Measurements from ENCODE around the gene SLC6A13.

SLC6A13 gene

DNA sequence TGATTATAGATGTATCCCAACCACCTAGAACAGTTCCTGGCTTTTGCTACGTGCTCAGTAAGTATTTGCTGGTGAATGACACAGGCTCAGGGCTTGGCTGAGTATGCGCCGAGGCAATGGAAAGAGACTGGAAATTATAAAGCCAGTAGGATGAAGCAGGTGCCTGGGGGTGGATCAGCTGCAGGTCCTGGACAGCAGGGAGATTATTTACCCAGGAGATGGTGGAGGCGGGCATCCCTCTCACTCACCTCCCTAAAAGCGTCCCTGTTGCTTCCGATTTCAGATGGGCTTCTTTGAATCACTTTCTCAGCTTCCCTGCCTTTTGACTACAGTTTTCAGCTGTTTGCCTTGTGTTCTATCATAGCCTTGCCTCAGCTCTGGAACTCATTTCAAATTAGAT, 6.4 kb downstream of the SLC6A13 start:
- Histone ChIP-seq H2BK12ac (ENCODE audit: low read length) (no peak overlapping the region), H3K79me2 (ENCODE audit: control insufficient read depth, insufficient read depth, low read length, poor library complexity) (no peaks in the 10 kb centered on the region)
- no CpG with 5 or more reads among the region's 6 CpGs for WGBS (ENCODE audit: extremely low coverage, insufficient coverage, insufficient read length)

DNA sequence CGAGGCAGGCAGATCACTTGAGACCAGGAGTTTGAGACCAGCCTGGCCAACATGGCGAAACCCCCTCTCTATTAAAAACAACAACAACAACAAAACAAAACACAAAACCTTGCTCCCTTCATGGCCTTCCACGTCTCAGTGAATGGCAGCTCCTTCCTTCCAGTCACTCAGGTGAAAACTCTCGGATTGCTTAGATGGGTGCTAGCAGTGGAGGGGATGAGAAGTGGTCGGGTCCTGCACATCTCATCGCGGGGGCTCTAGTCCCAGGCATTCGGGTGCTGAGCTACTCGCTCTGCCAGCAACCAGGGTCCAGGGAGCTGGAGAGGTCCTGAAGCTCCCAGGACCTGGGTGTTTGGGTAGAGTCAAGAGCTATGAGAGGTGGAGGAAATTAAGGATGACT, 7.7 kb downstream of the SLC6A13 start:
- Histone ChIP-seq H3K4me2 (ENCODE audit: low read length) (no peak overlapping the region), H4K91ac (ENCODE audit: low read depth, low read length) (no peak overlapping the region), H2BK5ac (ENCODE audit: low read depth, low read length, poor library complexity) (no peak overlapping the region), H2BK120ac (ENCODE audit: insufficient read depth, low read length, poor library complexity) (no peak overlapping the region), H2AK5ac (ENCODE audit: low read length) (no peak overlapping the region), H3K4ac (ENCODE audit: low read depth, low read length) (no peak overlapping the region), H2AFZ (ENCODE audit: insufficient read depth, low read length, poor library complexity) (no peak overlapping the region), H3K27me3 (ENCODE audit: insufficient read depth, low read length) (no peaks in the 10 kb centered on the region), H3K27ac (ENCODE audit: low read depth, low read length) (no peak overlapping the region), H4K12ac (ENCODE audit: low read depth, low read length) (no peak overlapping the region), H3K23ac (ENCODE audit: low read length) (no peak overlapping the region), H3K14ac (ENCODE audit: low read length) (no peak overlapping the region), H4K8ac (ENCODE audit: low read depth, low read length) (no peak overlapping the region), H3K36me3 (ENCODE audit: control insufficient read depth in 1 of 2, insufficient read depth in 2 of 2, low read length in 2 of 2) (no peaks in the 10 kb centered on the region), H2BK12ac (ENCODE audit: low read length) (no peak overlapping the region), H3K9ac (ENCODE audit: low read length) (no peak overlapping the region), H3K18ac (ENCODE audit: low read length) (no peak overlapping the region), H3K4me3 (ENCODE audit: low read depth, low read length) (no peak overlapping the region), H3K79me2 (ENCODE audit: control insufficient read depth, insufficient read depth, low read length, poor library complexity) (no peaks in the 10 kb centered on the region), H3K9me3 (ENCODE audit: insufficient read depth, low read depth, low read length) (no peaks in the 10 kb centered on the region), H3K79me1 (ENCODE audit: low read length) (no peaks in the 10 kb centered on the region), H3K4me1 (ENCODE audit: control insufficient read depth in 1 of 2, insufficient read depth in 2 of 2, low read length in 2 of 2) (no peaks in the 10 kb centered on the region)
- DNase-seq, result no peak
- WGBS (ENCODE audit: extremely low coverage, insufficient coverage, insufficient read length), result no CpG with 5 or more reads among the region's 9 CpGs

More for the DNA sequence above, 6.4 kb downstream of the SLC6A13 start:
- no peak overlapping the region for H2AK5ac ChIP-seq (ENCODE audit: low read length)
- H3K4me3 ChIP-seq (ENCODE audit: low read depth, low read length), result no peak overlapping the region
- no peak overlapping the region for H3K9ac ChIP-seq (ENCODE audit: low read length)
- no peak overlapping the region for H3K27ac ChIP-seq (ENCODE audit: low read depth, low read length)
- no peaks in the 10 kb centered on the region for H3K36me3 ChIP-seq (ENCODE audit: control insufficient read depth in 1 of 2, insufficient read depth in 2 of 2, low read length in 2 of 2)
- H2AFZ ChIP-seq (ENCODE audit: insufficient read depth, low read length, poor library complexity), result no peak overlapping the region
- no peak overlapping the region for H2BK120ac ChIP-seq (ENCODE audit: insufficient read depth, low read length, poor library complexity)
- no peak overlapping the region for H3K4ac ChIP-seq (ENCODE audit: low read depth, low read length)
- H3K27me3 ChIP-seq (ENCODE audit: insufficient read depth, low read length), result peaks cover 2% of the 10 kb centered on the region
- DNase-seq, result no peak
- H4K12ac ChIP-seq (ENCODE audit: low read depth, low read length), result no peak overlapping the region
- no peaks in the 10 kb centered on the region for H3K79me1 ChIP-seq (ENCODE audit: low read length)
- H2BK5ac ChIP-seq (ENCODE audit: low read depth, low read length, poor library complexity), result no peak overlapping the region
- no peak overlapping the region for H4K91ac ChIP-seq (ENCODE audit: low read depth, low read length)
- no peak overlapping the region for H3K4me2 ChIP-seq (ENCODE audit: low read length)
- no peaks in the 10 kb centered on the region for H3K9me3 ChIP-seq (ENCODE audit: insufficient read depth, low read depth, low read length)
- no peak overlapping the region for H3K14ac ChIP-seq (ENCODE audit: low read length)
- no peak overlapping the region for H3K18ac ChIP-seq (ENCODE audit: low read length)
- H3K23ac ChIP-seq (ENCODE audit: low read length), result no peak overlapping the region
- no peak overlapping the region for H4K8ac ChIP-seq (ENCODE audit: low read depth, low read length)
- H3K4me1 ChIP-seq (ENCODE audit: control insufficient read depth in 1 of 2, insufficient read depth in 2 of 2, low read length in 2 of 2), result no peaks in the 10 kb centered on the region

DNA sequence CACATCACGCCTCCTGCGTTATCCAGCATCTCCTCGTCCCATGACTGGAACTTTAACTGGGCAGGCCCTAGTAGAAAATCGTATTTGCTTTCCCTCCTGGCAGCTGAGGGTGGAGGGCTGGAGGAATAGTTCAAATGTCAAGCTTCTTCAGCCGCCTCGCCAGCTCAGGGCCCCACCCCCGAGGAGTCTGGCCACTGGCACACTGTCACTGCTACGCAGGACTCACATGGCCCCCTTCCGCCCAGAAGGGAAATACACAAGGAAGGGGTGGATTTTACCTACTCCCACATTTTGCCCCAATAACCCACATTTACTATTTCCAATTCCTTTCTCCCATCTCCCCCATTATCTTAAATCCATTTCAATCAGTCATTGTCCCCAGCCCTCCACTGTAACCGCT, 8.6 kb downstream of the SLC6A13 start:
- no peaks in the 10 kb centered on the region for H3K9me3 ChIP-seq (ENCODE audit: insufficient read depth, low read depth, low read length)
- H3K18ac ChIP-seq (ENCODE audit: low read length), result no peak overlapping the region
- H3K4me3 ChIP-seq (ENCODE audit: low read depth, low read length), result no peak overlapping the region
- H3K23ac ChIP-seq (ENCODE audit: low read length), result no peak overlapping the region
- WGBS (ENCODE audit: extremely low coverage, insufficient coverage, insufficient read length), result 100% methylated on average over 1 of the region's 10 CpGs
- H3K9ac ChIP-seq (ENCODE audit: low read length), result no peak overlapping the region
- no peak overlapping the region for H2BK120ac ChIP-seq (ENCODE audit: insufficient read depth, low read length, poor library complexity)
- no peaks in the 10 kb centered on the region for H3K36me3 ChIP-seq (ENCODE audit: control insufficient read depth in 1 of 2, insufficient read depth in 2 of 2, low read length in 2 of 2)
- no peak overlapping the region for H3K4me2 ChIP-seq (ENCODE audit: low read length)
- no peaks in the 10 kb centered on the region for H3K27me3 ChIP-seq (ENCODE audit: insufficient read depth, low read length)
- no peak overlapping the region for H3K27ac ChIP-seq (ENCODE audit: low read depth, low read length)
- no peaks in the 10 kb centered on the region for H3K79me2 ChIP-seq (ENCODE audit: control insufficient read depth, insufficient read depth, low read length, poor library complexity)
- H2AK5ac ChIP-seq (ENCODE audit: low read length), result no peak overlapping the region
- no peak for DNase-seq
- no peak overlapping the region for H2BK12ac ChIP-seq (ENCODE audit: low read length)
- no peak overlapping the region for H2BK5ac ChIP-seq (ENCODE audit: low read depth, low read length, poor library complexity)
- H4K8ac ChIP-seq (ENCODE audit: low read depth, low read length), result no peak overlapping the region
- no peak overlapping the region for H3K14ac ChIP-seq (ENCODE audit: low read length)
- H3K79me1 ChIP-seq (ENCODE audit: low read length), result no peaks in the 10 kb centered on the region
- no peak overlapping the region for H4K12ac ChIP-seq (ENCODE audit: low read depth, low read length)
- no peaks in the 10 kb centered on the region for H3K4me1 ChIP-seq (ENCODE audit: control insufficient read depth in 1 of 2, insufficient read depth in 2 of 2, low read length in 2 of 2)
- no peak overlapping the region for H3K4ac ChIP-seq (ENCODE audit: low read depth, low read length)
- H4K91ac ChIP-seq (ENCODE audit: low read depth, low read length), result no peak overlapping the region
- H2AFZ ChIP-seq (ENCODE audit: insufficient read depth, low read length, poor library complexity), result no peak overlapping the region

DNA sequence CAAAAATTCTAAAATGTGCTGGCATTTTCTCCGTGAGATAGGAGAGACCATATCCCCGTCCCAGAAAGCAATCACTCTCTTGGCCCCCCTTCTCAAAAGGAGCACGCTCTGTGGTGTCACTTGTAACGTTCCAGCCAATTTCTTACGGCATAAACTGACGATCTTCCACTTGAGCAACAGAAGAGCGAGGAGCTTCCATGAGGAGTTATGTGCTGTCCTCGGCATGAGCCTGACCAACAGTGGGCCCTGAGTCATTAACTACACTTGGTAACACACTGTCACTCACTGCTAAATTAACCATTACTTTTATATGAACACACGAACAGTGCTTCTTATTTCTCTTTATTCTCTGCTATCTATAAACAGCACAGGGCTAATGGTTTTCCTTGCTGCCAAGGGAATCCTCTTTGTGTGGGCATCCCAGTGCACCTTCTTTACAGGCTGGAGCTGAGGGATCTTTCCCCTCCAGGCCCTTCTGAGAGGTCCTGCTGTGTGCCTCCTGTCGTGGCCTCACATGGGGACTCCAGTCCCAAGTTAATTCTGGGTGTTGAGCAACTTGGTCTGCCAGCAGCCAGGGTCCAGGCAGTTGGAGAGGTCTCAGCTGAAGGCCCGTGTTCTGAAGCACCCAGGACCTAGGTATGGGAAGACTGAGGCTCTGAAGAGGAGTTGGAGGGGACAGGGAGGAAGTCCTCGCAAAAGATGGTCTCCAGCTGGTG, 9.4 kb downstream of the SLC6A13 start:
- no CpG with 5 or more reads among the region's 12 CpGs for WGBS (ENCODE audit: extremely low coverage, insufficient coverage, insufficient read length)

More for the DNA sequence above, 9.4 kb downstream of the SLC6A13 start:
- no peak overlapping the region for H3K23ac ChIP-seq (ENCODE audit: low read length)
- H2BK120ac ChIP-seq (ENCODE audit: insufficient read depth, low read length, poor library complexity), result no peak overlapping the region
- H3K18ac ChIP-seq (ENCODE audit: low read length), result no peak overlapping the region
- no peaks in the 10 kb centered on the region for H3K79me2 ChIP-seq (ENCODE audit: control insufficient read depth, insufficient read depth, low read length, poor library complexity)
- no peak overlapping the region for H4K8ac ChIP-seq (ENCODE audit: low read depth, low read length)
- H3K27me3 ChIP-seq (ENCODE audit: insufficient read depth, low read length), result no peaks in the 10 kb centered on the region
- no peaks in the 10 kb centered on the region for H3K9me3 ChIP-seq (ENCODE audit: insufficient read depth, low read depth, low read length)
- no peaks in the 10 kb centered on the region for H3K4me1 ChIP-seq (ENCODE audit: control insufficient read depth in 1 of 2, insufficient read depth in 2 of 2, low read length in 2 of 2)
- H3K4me3 ChIP-seq (ENCODE audit: low read depth, low read length), result no peak overlapping the region
- no peaks in the 10 kb centered on the region for H3K79me1 ChIP-seq (ENCODE audit: low read length)
- H3K9ac ChIP-seq (ENCODE audit: low read length), result no peak overlapping the region
- no peak overlapping the region for H4K12ac ChIP-seq (ENCODE audit: low read depth, low read length)
- H2BK12ac ChIP-seq (ENCODE audit: low read length), result no peak overlapping the region
- no peak overlapping the region for H2AK5ac ChIP-seq (ENCODE audit: low read length)
- no peak overlapping the region for H4K91ac ChIP-seq (ENCODE audit: low read depth, low read length)
- no peak for DNase-seq
- H3K14ac ChIP-seq (ENCODE audit: low read length), result no peak overlapping the region
- no peak overlapping the region for H3K4ac ChIP-seq (ENCODE audit: low read depth, low read length)
- H2BK5ac ChIP-seq (ENCODE audit: low read depth, low read length, poor library complexity), result no peak overlapping the region
- H3K27ac ChIP-seq (ENCODE audit: low read depth, low read length), result no peak overlapping the region
- H3K4me2 ChIP-seq (ENCODE audit: low read length), result no peak overlapping the region
- no peaks in the 10 kb centered on the region for H3K36me3 ChIP-seq (ENCODE audit: control insufficient read depth in 1 of 2, insufficient read depth in 2 of 2, low read length in 2 of 2)
- no peak overlapping the region for H2AFZ ChIP-seq (ENCODE audit: insufficient read depth, low read length, poor library complexity)
